Mucosa of descending colon (tissue), 3 donors: ENCODE results near the gene RFX3. TPM values are rescaled to one million over a fixed set of nuclear protein-coding genes. Genes with fewer than 3 reads are reported as not detected.

ENCODE experiments used
- ATAC-seq: fragments of 200-7000 bp; cut with Tn5 transposase; one replicate; pipeline ENCODE4 v1.9.1; 2020; ENCODE audit warnings: mild to moderate bottlenecking, moderate library complexity
- DNase-seq, 3 donors: peaks; one replicate each; pipeline ENCODE4 v3.0.0-alpha.2; 2020
- H3K36me3 ChIP-seq: fragments of 200-600 bp; one replicate; pipeline ENCODE4 v1.8.0; 2021; ENCODE audit warnings: low read depth, mild to moderate bottlenecking
- H3K4me1 ChIP-seq: fragments of 200-600 bp; one replicate; pipeline ENCODE4 v1.8.0; 2021; ENCODE audit warnings: low read depth, mild to moderate bottlenecking
- H3K4me3 ChIP-seq: fragments of 200-600 bp; one replicate; pipeline ENCODE4 v1.8.0; 2021; ENCODE audit warnings: mild to moderate bottlenecking
- H3K9me3 ChIP-seq: fragments of 200-600 bp; one replicate; pipeline ENCODE4 v1.8.0; 2021; ENCODE audit warnings: mild to moderate bottlenecking
- intact Hi-C, 2 donors: fragments of 100-400 bp; cut with DNase I in 1 of 2; cut with micrococcal nuclease in 1 of 2; formaldehyde crosslinking; loops; one replicate each; pipeline versions ENCODE4 v1.11.0 to v1.11.1; 2022; cut with DNase I, micrococcal nuclease
- total RNA-seq, 3 donors: library from RNA; stranded (reverse); fragmentation: NEBNext Ultra II Directional in 2 of 3; extraction: Animal tissue kit (Norgen Biotek cat#: 25700) in 2 of 3; gene quantifications; one replicate each; pipeline versions ENCODE4 v1.2.1 to v1.2.4, GENCODE V29; 2021 to 2023
- TF ChIP-seq, protein P1 (sequence below): fragments of 200-600 bp; IDR thresholded peaks from one replicate; pipeline ENCODE4 v1.8.0; 2022; ENCODE audit warnings: antibody characterized with exemption, mild to moderate bottlenecking
- donor health status: DM: no; HTN: no; CAD: no; lungs with moderate emphysema.
- donor health status: DM: no; HTN: no; CAD: no.
- donor health status: DM: no; HTN: yes; CAD: no.

RFX3 gene
- total RNA-seq, 3 donors from 2014 or later, result 12.0 to 13.3 (median 12.3) TPM

- H3K9me3 ChIP-seq, result no peaks in the 10 kb centered on the region
- no peak overlapping the region for H3K4me3 ChIP-seq
- DNase-seq (no peak), ATAC-seq (no peak)
- H3K36me3 ChIP-seq, result no peaks in the 10 kb centered on the region
- TF ChIP-seq, protein P1, sequence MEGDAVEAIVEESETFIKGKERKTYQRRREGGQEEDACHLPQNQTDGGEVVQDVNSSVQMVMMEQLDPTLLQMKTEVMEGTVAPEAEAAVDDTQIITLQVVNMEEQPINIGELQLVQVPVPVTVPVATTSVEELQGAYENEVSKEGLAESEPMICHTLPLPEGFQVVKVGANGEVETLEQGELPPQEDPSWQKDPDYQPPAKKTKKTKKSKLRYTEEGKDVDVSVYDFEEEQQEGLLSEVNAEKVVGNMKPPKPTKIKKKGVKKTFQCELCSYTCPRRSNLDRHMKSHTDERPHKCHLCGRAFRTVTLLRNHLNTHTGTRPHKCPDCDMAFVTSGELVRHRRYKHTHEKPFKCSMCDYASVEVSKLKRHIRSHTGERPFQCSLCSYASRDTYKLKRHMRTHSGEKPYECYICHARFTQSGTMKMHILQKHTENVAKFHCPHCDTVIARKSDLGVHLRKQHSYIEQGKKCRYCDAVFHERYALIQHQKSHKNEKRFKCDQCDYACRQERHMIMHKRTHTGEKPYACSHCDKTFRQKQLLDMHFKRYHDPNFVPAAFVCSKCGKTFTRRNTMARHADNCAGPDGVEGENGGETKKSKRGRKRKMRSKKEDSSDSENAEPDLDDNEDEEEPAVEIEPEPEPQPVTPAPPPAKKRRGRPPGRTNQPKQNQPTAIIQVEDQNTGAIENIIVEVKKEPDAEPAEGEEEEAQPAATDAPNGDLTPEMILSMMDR, result no peak
- no peaks in the 10 kb centered on the region for H3K4me1 ChIP-seq
- intact Hi-C loops, result no loop called here
Measured at GRCh38 chr9:3191715-3192114, 334.1 kb downstream of the RFX3 start.

DNA sequence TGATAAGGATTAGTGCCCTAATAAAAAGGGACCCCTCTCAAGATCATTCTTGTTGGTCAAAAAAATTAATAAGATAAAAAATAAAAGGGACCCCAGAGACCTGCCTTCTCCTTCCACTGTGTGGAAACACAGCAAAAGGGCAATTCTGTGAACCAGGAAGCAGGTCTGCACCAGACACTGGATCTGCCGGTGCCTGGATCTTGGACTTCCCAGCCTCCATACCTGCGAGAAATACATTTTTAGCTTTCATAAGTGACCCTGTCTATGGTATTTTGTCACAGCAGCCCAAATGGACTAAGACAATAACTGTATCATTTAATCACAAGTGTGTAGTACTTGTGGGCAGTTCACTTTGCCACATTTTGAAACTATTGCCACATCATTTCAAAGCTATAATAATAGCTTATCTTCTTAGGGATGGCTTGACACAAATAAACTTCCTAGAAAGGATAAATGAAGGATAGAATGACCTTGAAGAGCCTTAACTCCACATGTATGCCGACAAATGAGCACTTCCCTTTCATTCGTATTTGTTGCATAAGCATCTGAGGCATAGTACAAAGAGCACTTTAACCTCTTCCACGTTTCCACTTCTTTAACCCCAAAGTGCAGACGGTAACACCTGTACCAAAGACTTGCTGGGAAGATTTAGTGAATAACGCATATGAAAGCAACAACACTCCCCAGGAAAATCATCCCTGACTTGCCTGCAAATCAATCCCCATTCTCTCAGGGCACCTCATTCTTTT lies 336.5 kb downstream of the RFX3 start:
- TF ChIP-seq, protein P1, result no peak
- Histone ChIP-seq H3K4me1 (no peaks in the 10 kb centered on the region), H3K9me3 (no peaks in the 10 kb centered on the region), H3K4me3 (no peak overlapping the region), H3K36me3 (no peaks in the 10 kb centered on the region)
- no peak for ATAC-seq
- intact Hi-C loops, result no loop called here
- DNase-seq, result no peak

DNA sequence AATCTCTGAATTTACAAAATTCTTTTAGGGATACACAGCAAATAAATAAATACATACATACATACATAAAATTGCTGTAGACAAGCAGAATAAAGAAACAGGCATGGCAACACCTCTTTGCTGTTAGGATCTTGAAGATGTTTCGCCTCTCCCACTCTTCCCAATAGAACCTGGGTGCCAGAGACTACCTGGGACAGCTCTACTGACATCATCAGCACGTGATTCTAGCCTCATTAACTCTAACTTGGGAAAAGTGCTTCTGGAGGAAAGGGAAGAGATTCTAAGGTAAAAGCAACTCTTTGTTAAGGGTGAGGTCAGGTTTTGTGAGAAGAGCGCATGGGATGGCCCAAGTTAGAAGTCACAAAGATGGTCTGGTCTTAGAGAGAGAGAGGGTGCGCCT lies 339.1 kb downstream of the RFX3 start:
- TF ChIP-seq, protein P1, result no peak
- intact Hi-C loops, result no loop called here
- H3K4me3 ChIP-seq, result no peak overlapping the region
- no peaks in the 10 kb centered on the region for H3K9me3 ChIP-seq
- no peaks in the 10 kb centered on the region for H3K4me1 ChIP-seq
- no peak for ATAC-seq
- DNase-seq, result no peak
- H3K36me3 ChIP-seq, result no peaks in the 10 kb centered on the region

GRCh38 chr9:3181049-3181953 lies 344.5 kb downstream of the RFX3 start:
- peak; percentile 60 to 69 (median 68) for DNase-seq
- intact Hi-C loops, result no loop called here
- Histone ChIP-seq H3K4me3 (no peak overlapping the region), H3K9me3 (no peaks in the 10 kb centered on the region), H3K36me3 (no peaks in the 10 kb centered on the region), H3K4me1 (peaks cover 19% of the 10 kb centered on the region)
- ATAC-seq, result peak; percentile 74
- TF ChIP-seq, protein P1, result no peak

DNA sequence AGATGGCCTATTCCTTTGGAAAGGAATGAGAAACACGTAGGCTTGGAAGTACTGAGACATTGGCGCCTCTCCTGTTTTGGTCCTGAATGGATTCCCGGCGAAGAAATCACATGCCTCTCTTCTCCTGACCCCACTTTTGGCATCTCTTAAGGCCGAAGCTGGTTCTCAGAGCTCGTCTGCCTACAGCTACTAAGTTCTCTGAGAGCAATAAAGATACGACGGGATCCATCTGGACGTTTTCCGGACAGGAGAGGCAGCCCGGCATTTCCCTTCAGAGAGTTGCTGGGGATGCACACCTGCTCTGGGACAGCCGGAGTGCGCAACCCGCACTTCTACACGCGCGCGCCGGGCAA lies 345.1 kb downstream of the RFX3 start:
- Histone ChIP-seq H3K4me3 (no peak overlapping the region), H3K4me1 (peaks cover 19% of the 10 kb centered on the region), H3K36me3 (no peaks in the 10 kb centered on the region), H3K9me3 (no peaks in the 10 kb centered on the region)
- peak in 1 of 3 donors; percentile 2 for DNase-seq
- no peak for ATAC-seq
- TF ChIP-seq, protein P1, result no peak
- intact Hi-C loops, result no loop called here
